Epithelial cell of esophagus (primary cell): Measurements from ENCODE around the gene TTR.

Source experiments
- DNase-seq: peaks from one replicate; pipeline ENCODE4 v3.0.0; 2010; ENCODE audit warnings: low read depth
- H3K4me3 ChIP-seq: 2 replicates; pipeline ENCODE4 v1.5.1; 2011; ENCODE audit warnings: mild to moderate bottlenecking, low read length, control low read depth
- CTCF ChIP-seq: IDR thresholded peaks from 2 replicates; pipeline ENCODE4 v1.5.1; 2011; ENCODE audit warnings: low read depth, mild to moderate bottlenecking, low read length, control low read depth, inconsistent platforms; ENCODE audit not compliant: insufficient read depth; ENCODE audit errors: missing control alignments

The TTR gene

GRCh38 chr18:31611511-31611910, 19.8 kb downstream of the TTR start:
- DNase-seq = no peak
- H3K4me3 ChIP-seq = no peak overlapping the region
- no peak for TF ChIP-seq CTCF

GRCh38 chr18:31612124-31612523, 20.4 kb downstream of the TTR start:
- H3K4me3 ChIP-seq = no peak overlapping the region
- no peak for TF ChIP-seq CTCF
- no peak for DNase-seq

- H3K4me3 ChIP-seq = no peak overlapping the region
- DNase-seq = no peak
- no peak for TF ChIP-seq CTCF
These were observed 22.4 kb downstream of the TTR start for GRCh38 chr18:31614044-31614443.

GRCh38 chr18:31616586-31616985, 24.9 kb downstream of the TTR start:
- DNase-seq = no peak
- no peak for TF ChIP-seq CTCF
- H3K4me3 ChIP-seq = no peak overlapping the region

GRCh38 chr18:31617031-31617717, 25.5 kb downstream of the TTR start:
- DNase-seq = no peak
- no peak for TF ChIP-seq CTCF
- H3K4me3 ChIP-seq = no peak overlapping the region

GRCh38 chr18:31618801-31619200, 27.1 kb downstream of the TTR start:
- no peak for TF ChIP-seq CTCF
- H3K4me3 ChIP-seq = no peak overlapping the region

GRCh38 chr18:31619291-31619690, 27.6 kb downstream of the TTR start:
- DNase-seq = peak; percentile 67
- no peak for TF ChIP-seq CTCF

More at GRCh38 chr18:31618801-31619200, 27.1 kb downstream of the TTR start:
- DNase-seq = no peak

More at GRCh38 chr18:31619291-31619690, 27.6 kb downstream of the TTR start:
- no peak overlapping the region for H3K4me3 ChIP-seq
